BE2C (cell line): Measurements from ENCODE around the gene FRY.

ENCODE experiments used
- DNase-seq: peaks from one replicate; pipeline ENCODE4 v3.0.0-alpha.2; 2020
- H3K27me3 ChIP-seq: fragments of 250-450 bp; sonication (Bioruptor Pico); 2 replicates; pipeline ENCODE4 v1.5.1; 2020; ENCODE audit warnings: mild to moderate bottlenecking
- H3K36me3 ChIP-seq: fragments of 250-450 bp; sonication (Bioruptor Pico); 2 replicates; pipeline ENCODE4 v1.5.1; 2020; ENCODE audit warnings: mild to moderate bottlenecking
- H3K4me1 ChIP-seq: fragments of 250-450 bp; sonication (Bioruptor Pico); 2 replicates; pipeline ENCODE4 v1.5.1; 2020
- H3K4me3 ChIP-seq: 2 replicates; pipeline ENCODE4 v1.5.1; 2011; ENCODE audit warnings: low read depth, low read length
- H3K9me3 ChIP-seq: fragments of 250-450 bp; sonication (Bioruptor Pico); 2 replicates; pipeline ENCODE4 v1.5.1; 2020
- CTCF ChIP-seq: IDR thresholded peaks from 2 replicates; pipeline ENCODE4 v1.5.1; 2012; ENCODE audit warnings: mild to moderate bottlenecking, low read depth, low read length

FRY gene

DNA sequence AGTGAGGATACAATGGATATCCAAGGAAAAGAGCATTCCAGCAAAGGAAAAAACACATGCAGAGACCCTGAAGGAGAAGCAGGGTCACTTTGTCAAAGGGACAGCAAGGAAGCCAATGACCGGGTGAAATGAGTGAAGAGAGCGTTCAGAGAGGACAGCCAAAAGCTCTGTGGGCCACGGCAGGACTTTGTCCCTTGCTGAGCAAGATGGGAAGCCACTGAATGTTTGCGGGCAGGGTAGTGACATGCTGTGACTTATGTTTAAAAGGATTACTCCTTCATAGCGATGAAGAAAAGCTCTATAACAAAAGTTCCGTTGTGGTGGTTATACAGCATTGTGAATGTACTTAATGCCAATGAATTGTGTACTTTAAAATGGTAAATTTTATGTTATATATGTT lies 267.1 kb downstream of the FRY start:
- Histone ChIP-seq H3K4me3 (no peak overlapping the region), H3K9me3 (no peaks in the 10 kb centered on the region), H3K36me3 (no peaks in the 10 kb centered on the region), H3K4me1 (no peaks in the 10 kb centered on the region; the same call in 1 of the 2 replicates), H3K27me3 (no peaks in the 10 kb centered on the region)
- TF ChIP-seq CTCF = no peak
- no peak for DNase-seq

DNA sequence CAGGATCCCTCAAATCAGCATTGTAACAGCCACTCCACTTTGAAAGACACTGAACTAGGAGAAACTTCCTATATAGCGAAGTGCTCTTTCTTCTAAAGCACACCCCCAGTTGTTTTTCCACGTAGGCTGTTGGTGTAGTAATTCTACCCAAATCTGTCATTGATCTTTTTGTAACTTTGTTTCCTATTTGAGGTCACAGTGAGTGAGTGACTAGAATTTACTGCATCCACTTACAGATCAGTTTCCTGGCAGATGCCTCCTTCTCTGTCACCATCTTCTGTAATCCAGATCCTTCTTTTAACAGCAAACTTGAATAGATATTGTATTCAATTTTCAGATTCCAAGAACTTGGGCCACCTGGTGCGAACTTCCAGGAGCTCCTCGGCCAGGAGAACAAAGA lies 268.3 kb downstream of the FRY start:
- Histone ChIP-seq H3K27me3 (no peaks in the 10 kb centered on the region), H3K4me1 (no peaks in the 10 kb centered on the region; the same call in 1 of the 2 replicates), H3K9me3 (no peaks in the 10 kb centered on the region), H3K36me3 (no peaks in the 10 kb centered on the region), H3K4me3 (no peak overlapping the region)
- no peak for DNase-seq
- TF ChIP-seq CTCF = no peak

DNA sequence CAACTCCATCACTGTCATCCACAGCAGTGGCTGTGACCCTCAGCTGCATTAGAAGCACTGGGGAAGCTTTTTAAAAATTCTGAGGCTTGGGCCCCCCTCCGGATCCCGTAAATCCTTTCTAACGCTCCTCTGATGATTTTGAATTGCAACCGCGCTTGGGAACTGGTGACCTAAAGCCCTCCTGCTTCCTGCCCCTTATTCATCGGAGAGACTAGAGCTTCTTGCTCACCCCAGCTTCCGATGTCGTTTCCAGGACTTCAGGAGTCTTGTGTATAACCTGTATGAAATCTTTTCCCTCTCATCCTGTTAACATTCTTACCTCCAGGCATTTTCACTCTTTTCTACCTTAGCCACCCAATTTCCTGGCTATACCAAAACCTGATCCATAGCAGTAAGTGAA lies 268.8 kb downstream of the FRY start:
- Histone ChIP-seq H3K36me3 (no peaks in the 10 kb centered on the region), H3K27me3 (no peaks in the 10 kb centered on the region), H3K4me3 (no peak overlapping the region), H3K9me3 (no peaks in the 10 kb centered on the region), H3K4me1 (no peaks in the 10 kb centered on the region; the same call in 1 of the 2 replicates)
- DNase-seq = no peak
- TF ChIP-seq CTCF = no peak

DNA sequence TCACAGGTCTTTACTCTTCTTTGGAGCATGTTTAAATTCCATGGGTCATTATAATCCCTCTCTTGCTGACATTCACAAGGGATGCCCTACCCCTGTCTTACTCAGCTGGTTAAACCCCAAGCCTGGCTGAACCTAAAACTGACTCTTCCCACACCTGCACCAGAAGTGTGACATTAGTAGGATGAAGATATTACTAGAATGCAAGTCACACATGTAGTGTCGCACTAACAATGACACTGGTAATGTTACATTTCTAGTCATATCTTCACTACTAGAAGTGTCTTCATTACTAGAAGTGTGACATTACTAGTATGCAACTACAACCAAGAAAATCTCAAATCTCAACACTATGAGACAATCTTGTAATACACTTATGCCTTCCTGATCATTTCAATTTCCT lies 269.3 kb downstream of the FRY start:
- Histone ChIP-seq H3K4me1 (no peaks in the 10 kb centered on the region; the same call in 1 of the 2 replicates), H3K36me3 (no peaks in the 10 kb centered on the region), H3K4me3 (no peak overlapping the region), H3K9me3 (no peaks in the 10 kb centered on the region), H3K27me3 (no peaks in the 10 kb centered on the region)
- no peak for DNase-seq
- TF ChIP-seq CTCF = no peak

DNA sequence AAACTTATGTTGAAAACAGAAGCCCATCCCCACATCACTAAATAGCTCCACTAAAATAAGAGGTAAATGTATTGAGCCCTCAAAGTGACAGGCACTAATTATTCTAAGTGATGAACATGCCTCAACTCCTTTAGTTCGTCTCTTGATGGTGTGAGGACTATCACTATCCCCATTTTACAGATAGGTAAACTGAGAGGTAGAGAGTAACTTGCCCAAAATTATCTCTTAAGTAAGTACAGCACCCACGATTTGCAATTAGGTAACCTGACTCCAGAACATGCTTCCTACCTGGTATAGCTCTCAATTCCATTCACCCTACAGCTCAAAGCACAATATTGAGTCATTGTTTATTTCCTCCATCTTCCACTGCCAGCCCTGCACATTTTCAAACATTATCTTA lies 270.9 kb downstream of the FRY start:
- no peaks in the 10 kb centered on the region for H3K9me3 ChIP-seq
- no peak for DNase-seq
- no peak overlapping the region for H3K4me3 ChIP-seq
- H3K27me3 ChIP-seq = no peaks in the 10 kb centered on the region
- H3K36me3 ChIP-seq = no peaks in the 10 kb centered on the region
- no peak for TF ChIP-seq CTCF
- H3K4me1 ChIP-seq = no peaks in the 10 kb centered on the region

- no peaks in the 10 kb centered on the region for H3K27me3 ChIP-seq
- DNase-seq = no peak
- no peaks in the 10 kb centered on the region for H3K36me3 ChIP-seq
- H3K4me1 ChIP-seq = no peaks in the 10 kb centered on the region
- no peak overlapping the region for H3K4me3 ChIP-seq
- no peaks in the 10 kb centered on the region for H3K9me3 ChIP-seq
- TF ChIP-seq CTCF = no peak
Observed at GRCh38 chr13:32305646-32306045, 274.1 kb downstream of the FRY start.
